ENCODE data around the gene TMEM41B. TPM values are rescaled to one million over a fixed set of nuclear protein-coding genes. Genes with fewer than 3 reads are reported as not detected.

Gene TMEM41B
- total RNA-seq, 1 experiment from 2014 or later = 67.2 TPM

- Histone ChIP-seq H4K20me1 (ENCODE audit: insufficient read depth) (no peaks in the 10 kb centered on the region), H3K27me3 (ENCODE audit: insufficient read depth, low read length) (no peaks in the 10 kb centered on the region), H3K79me2 (ENCODE audit: insufficient read depth, low read length) (peaks cover 75% of the 10 kb centered on the region), H3K9ac (ENCODE audit: low read length) (no peak overlapping the region), H3K9me2 (ENCODE audit: insufficient read depth) (no peaks in the 10 kb centered on the region), H2AFZ (ENCODE audit: low read depth, low read length, poor library complexity, severe bottlenecking) (no peak overlapping the region), H3K4me2 (ENCODE audit: low read length) (no peak overlapping the region), H3K4me3 (replicated peaks in 1 of 2; ENCODE audit: low read depth in 1 of 2, low read length in 2 of 2) (no peak overlapping the region), H3K4me1 (ENCODE audit: control insufficient read depth in 1 of 2, insufficient read depth in 2 of 2, low read length in 2 of 2) (no peaks in the 10 kb centered on the region), H3K36me3 (ENCODE audit: control insufficient read depth in 1 of 2, insufficient read depth in 2 of 2, low read length in 2 of 2) (peaks cover 0 to 2% of the 10 kb centered on the region in 2 experiments; a peak in 1 of 4 replicates), H3K27ac (ENCODE audit: low read depth, low read length) (no peak overlapping the region), H3K9me3 (ENCODE audit: control insufficient read depth in 1 of 2, insufficient read depth in 1 of 2, low read depth in 1 of 2, low read length in 2 of 2) (no peaks in the 10 kb centered on the region)
- DNase-seq (ENCODE audit: low read depth, low spot score) (no peak), ATAC-seq (no peak)
- RAD21 ChIA-PET (ENCODE audit: low non-redundant PET in 1 of 2, low total read pairs in 2 of 2, uncharacterized antibody in 2 of 2, unreplicated experiment in 2 of 2) = no interaction called here
- BruUV-seq (replicated peaks) = no TSS peak
- POLR2A ChIA-PET = interaction anchor here (0.6 kb wide), 1 partner anchor 59 kb away, joined by 3 read pairs; no protein-coding TSS in a partner anchor
- CTCF ChIA-PET = no interaction called here
- no peak for TF ChIP-seq POLR2A (IDR thresholded peaks at IDR 0.05; ENCODE audit: borderline replicate concordance, extremely low read depth, insufficient read depth, insufficient read length)
- TF ChIP-seq CTCF (IDR thresholded peaks at IDR 0.05 in 2 of 3, conservative IDR thresholded peaks at IDR 0.05 in 1 of 3; ENCODE audit: borderline replicate concordance in 1 of 3, insufficient read depth in 1 of 3, low read depth in 2 of 3, low read length in 2 of 3) = no peak
- intact Hi-C loops (cut with micrococcal nuclease) = no loop called here
Measured at GRCh38 chr11:9302448-9302847, 11.9 kb downstream of the TMEM41B start.

- no peak for ATAC-seq
- TF ChIP-seq SP1 (IDR thresholded peaks at IDR 0.05; ENCODE audit: low read depth) (no peak), SRF (IDR thresholded peaks at IDR 0.05; ENCODE audit: low read depth) (no peak), CBX3 (IDR thresholded peaks at IDR 0.05; ENCODE audit: low read depth) (no peak), CTCF (IDR thresholded peaks at IDR 0.05 in 2 of 3, conservative IDR thresholded peaks at IDR 0.05 in 1 of 3; ENCODE audit: borderline replicate concordance in 1 of 3, insufficient read depth in 1 of 3, low read depth in 2 of 3, low read length in 2 of 3) (no peak), ATF3 (IDR thresholded peaks at IDR 0.05) (no peak), SIN3A (IDR thresholded peaks at IDR 0.05; ENCODE audit: low read depth) (no peak), ELF1 (IDR thresholded peaks at IDR 0.05; ENCODE audit: borderline replicate concordance, low read depth) (no peak), FOSL1 (IDR thresholded peaks at IDR 0.05; ENCODE audit: low read depth) (no peak), ZFX (IDR thresholded peaks at IDR 0.05) (no peak), EZH2phosphoT487 (IDR thresholded peaks at IDR 0.05; ENCODE audit: borderline replicate concordance) (no peak), REST (IDR thresholded peaks at IDR 0.05; ENCODE audit: low read depth) (no peak), POLR2A (IDR thresholded peaks at IDR 0.05; ENCODE audit: borderline replicate concordance, extremely low read depth, insufficient read depth, insufficient read length) (no peak)
Measured at GRCh38 chr11:9301720-9302119, 12.7 kb downstream of the TMEM41B start.

More at GRCh38 chr11:9301720-9302119, 12.7 kb downstream of the TMEM41B start:
- Histone ChIP-seq H2AFZ (ENCODE audit: low read depth, low read length, poor library complexity, severe bottlenecking) (no peak overlapping the region), H3K9me3 (ENCODE audit: control insufficient read depth in 1 of 2, insufficient read depth in 1 of 2, low read depth in 1 of 2, low read length in 2 of 2) (no peaks in the 10 kb centered on the region), H3K27me3 (ENCODE audit: insufficient read depth, low read length) (no peaks in the 10 kb centered on the region), H3K36me3 (ENCODE audit: control insufficient read depth in 1 of 2, insufficient read depth in 2 of 2, low read length in 2 of 2) (peaks cover 0 to 2% of the 10 kb centered on the region in 2 experiments; a peak in 1 of 4 replicates), H3K9ac (ENCODE audit: low read length) (no peak overlapping the region), H3K27ac (ENCODE audit: low read depth, low read length) (no peak overlapping the region), H3K4me2 (ENCODE audit: low read length) (no peak overlapping the region), H3K9me2 (ENCODE audit: insufficient read depth) (no peaks in the 10 kb centered on the region), H3K79me2 (ENCODE audit: insufficient read depth, low read length) (peaks cover 70% of the 10 kb centered on the region), H4K20me1 (ENCODE audit: insufficient read depth) (no peaks in the 10 kb centered on the region), H3K4me1 (ENCODE audit: control insufficient read depth in 1 of 2, insufficient read depth in 2 of 2, low read length in 2 of 2) (no peaks in the 10 kb centered on the region), H3K4me3 (replicated peaks in 1 of 2; ENCODE audit: low read depth in 1 of 2, low read length in 2 of 2) (no peak overlapping the region)
- ChIA-PET POLR2A (interaction anchor here (0.6 kb wide), 1 partner anchor 59 kb away, joined by 3 read pairs; no protein-coding TSS in a partner anchor), CTCF (no interaction called here), RAD21 (ENCODE audit: low non-redundant PET in 1 of 2, low total read pairs in 2 of 2, uncharacterized antibody in 2 of 2, unreplicated experiment in 2 of 2) (no interaction called here)
- DNase-seq (ENCODE audit: low read depth, low spot score) = no peak
- intact Hi-C loops (cut with micrococcal nuclease) = no loop called here
- BruUV-seq (replicated peaks) = no TSS peak

Data from HCT116 (cell line).